ENCODE data around the gene DPYD.

The DPYD gene

GRCh38 chr1:97207868-97208267, 713.0 kb downstream of the DPYD start:
- Histone ChIP-seq H3K27ac (replicated peaks; ENCODE audit: low read length) (no peak overlapping the region), H2BK12ac (ENCODE audit: low read length) (no peak overlapping the region), H3K36me3 (replicated peaks in 1 of 2; ENCODE audit: control insufficient read depth in 2 of 2, insufficient read depth in 2 of 2, low read length in 2 of 2) (no peaks in the 10 kb centered on the region), H3K9me3 (replicated peaks in 1 of 2; ENCODE audit: control insufficient read depth in 2 of 2, insufficient read depth in 1 of 2, low read depth in 1 of 2, low read length in 2 of 2) (no peaks in the 10 kb centered on the region), H2BK5ac (ENCODE audit: low read length) (no peak overlapping the region), H3K9ac (ENCODE audit: low read depth, low read length, poor library complexity) (no peak overlapping the region), H4K8ac (ENCODE audit: low read depth, low read length) (no peak overlapping the region), H4K91ac (ENCODE audit: low read depth, low read length, poor library complexity) (no peak overlapping the region), H3K14ac (ENCODE audit: low read length) (no peak overlapping the region), H3K79me1 (ENCODE audit: low read depth, low read length) (no peaks in the 10 kb centered on the region), H3K4me3 (ENCODE audit: low read length in 2 of 2) (no peak overlapping the region), H3K18ac (ENCODE audit: low read length) (no peak overlapping the region), H3K4me2 (ENCODE audit: insufficient read depth, low read length, poor library complexity, severe bottlenecking) (no peak overlapping the region), H2BK120ac (ENCODE audit: low read depth, low read length) (no peak overlapping the region), H3K4me1 (ENCODE audit: control insufficient read depth in 2 of 2, insufficient read depth in 1 of 2, low read depth in 1 of 2, low read length in 2 of 2) (peaks cover 0 to 2% of the 10 kb centered on the region in 2 donors), H3K4ac (ENCODE audit: low read length) (no peak overlapping the region), H2AK5ac (ENCODE audit: low read depth, low read length) (no peak overlapping the region), H2BK15ac (ENCODE audit: low read length) (no peak overlapping the region), H3K27me3 (ENCODE audit: control insufficient read depth in 3 of 3, insufficient read depth in 3 of 3, low read depth in 1 of 3, low read length in 3 of 3) (no peaks in the 10 kb centered on the region), H2AFZ (ENCODE audit: low read length) (no peak overlapping the region), H3K23ac (ENCODE audit: low read depth, low read length, poor library complexity) (no peak overlapping the region)
- DNase-seq (ENCODE audit: low spot score) = no peak

GRCh38 chr1:97204468-97204867, 716.4 kb downstream of the DPYD start:
- whole genome bisulfite sequencing, 2 donors (ENCODE audit: extremely low coverage in 2 of 2, insufficient read length in 2 of 2, insufficient replicate concordance in 1 of 2) = no CpG with 5 or more reads among the region's 1 CpG
- no peaks in the 10 kb centered on the region for H3K79me1 ChIP-seq (ENCODE audit: low read depth, low read length)

GRCh38 chr1:97202481-97203380, 718.1 kb downstream of the DPYD start:
- no peak for DNase-seq (ENCODE audit: low spot score)
- Histone ChIP-seq H2BK15ac (ENCODE audit: low read length) (no peak overlapping the region), H3K18ac (ENCODE audit: low read length) (no peak overlapping the region), H2AK5ac (ENCODE audit: low read depth, low read length) (no peak overlapping the region), H3K79me1 (ENCODE audit: low read depth, low read length) (no peaks in the 10 kb centered on the region), H2BK5ac (ENCODE audit: low read length) (no peak overlapping the region), H3K9ac (ENCODE audit: low read depth, low read length, poor library complexity) (no peak overlapping the region), H4K91ac (ENCODE audit: low read depth, low read length, poor library complexity) (no peak overlapping the region), H3K14ac (ENCODE audit: low read length) (no peak overlapping the region), H3K23ac (ENCODE audit: low read depth, low read length, poor library complexity) (no peak overlapping the region), H3K27ac (replicated peaks; ENCODE audit: low read length) (no peak overlapping the region), H3K4me3 (ENCODE audit: low read length in 2 of 2) (no peak overlapping the region), H2BK120ac (ENCODE audit: low read depth, low read length) (no peak overlapping the region), H3K4ac (ENCODE audit: low read length) (no peak overlapping the region), H2AFZ (ENCODE audit: low read length) (peak overlapping the region; percentile 1), H3K9me3 (replicated peaks in 1 of 2; ENCODE audit: control insufficient read depth in 2 of 2, insufficient read depth in 1 of 2, low read depth in 1 of 2, low read length in 2 of 2) (no peaks in the 10 kb centered on the region), H3K36me3 (replicated peaks in 1 of 2; ENCODE audit: control insufficient read depth in 2 of 2, insufficient read depth in 2 of 2, low read length in 2 of 2) (no peaks in the 10 kb centered on the region), H3K4me2 (ENCODE audit: insufficient read depth, low read length, poor library complexity, severe bottlenecking) (no peak overlapping the region), H3K4me1 (ENCODE audit: control insufficient read depth in 2 of 2, insufficient read depth in 1 of 2, low read depth in 1 of 2, low read length in 2 of 2) (peaks cover 6 to 9% of the 10 kb centered on the region in 2 donors), H3K27me3 (ENCODE audit: control insufficient read depth in 3 of 3, insufficient read depth in 3 of 3, low read depth in 1 of 3, low read length in 3 of 3) (no peaks in the 10 kb centered on the region), H2BK12ac (ENCODE audit: low read length) (no peak overlapping the region), H4K8ac (ENCODE audit: low read depth, low read length) (no peak overlapping the region)
- WGBS, 2 donors (ENCODE audit: extremely low coverage in 2 of 2, insufficient read length in 2 of 2, insufficient replicate concordance in 1 of 2) = no CpG with 5 or more reads among the region's 5 CpGs

More at GRCh38 chr1:97204468-97204867, 716.4 kb downstream of the DPYD start:
- no peaks in the 10 kb centered on the region for H3K27me3 ChIP-seq (ENCODE audit: control insufficient read depth in 3 of 3, insufficient read depth in 3 of 3, low read depth in 1 of 3, low read length in 3 of 3)
- H2AFZ ChIP-seq (ENCODE audit: low read length) = no peak overlapping the region
- no peak for DNase-seq (ENCODE audit: low spot score)
- no peak overlapping the region for H3K18ac ChIP-seq (ENCODE audit: low read length)
- H2AK5ac ChIP-seq (ENCODE audit: low read depth, low read length) = no peak overlapping the region
- H3K4me3 ChIP-seq (ENCODE audit: low read length in 2 of 2) = no peak overlapping the region
- H3K4me1 ChIP-seq (ENCODE audit: control insufficient read depth in 2 of 2, insufficient read depth in 1 of 2, low read depth in 1 of 2, low read length in 2 of 2) = peaks cover 6 to 9% of the 10 kb centered on the region in 2 donors
- H3K27ac ChIP-seq (replicated peaks; ENCODE audit: low read length) = no peak overlapping the region
- no peaks in the 10 kb centered on the region for H3K36me3 ChIP-seq (replicated peaks in 1 of 2; ENCODE audit: control insufficient read depth in 2 of 2, insufficient read depth in 2 of 2, low read length in 2 of 2)
- no peak overlapping the region for H2BK5ac ChIP-seq (ENCODE audit: low read length)
- no peak overlapping the region for H2BK15ac ChIP-seq (ENCODE audit: low read length)
- H4K8ac ChIP-seq (ENCODE audit: low read depth, low read length) = no peak overlapping the region
- no peak overlapping the region for H2BK12ac ChIP-seq (ENCODE audit: low read length)
- no peak overlapping the region for H3K14ac ChIP-seq (ENCODE audit: low read length)
- no peak overlapping the region for H4K91ac ChIP-seq (ENCODE audit: low read depth, low read length, poor library complexity)
- H3K23ac ChIP-seq (ENCODE audit: low read depth, low read length, poor library complexity) = no peak overlapping the region
- no peak overlapping the region for H3K4ac ChIP-seq (ENCODE audit: low read length)
- H2BK120ac ChIP-seq (ENCODE audit: low read depth, low read length) = no peak overlapping the region
- H3K9me3 ChIP-seq (replicated peaks in 1 of 2; ENCODE audit: control insufficient read depth in 2 of 2, insufficient read depth in 1 of 2, low read depth in 1 of 2, low read length in 2 of 2) = no peaks in the 10 kb centered on the region
- no peak overlapping the region for H3K4me2 ChIP-seq (ENCODE audit: insufficient read depth, low read length, poor library complexity, severe bottlenecking)
- no peak overlapping the region for H3K9ac ChIP-seq (ENCODE audit: low read depth, low read length, poor library complexity)

DNA sequence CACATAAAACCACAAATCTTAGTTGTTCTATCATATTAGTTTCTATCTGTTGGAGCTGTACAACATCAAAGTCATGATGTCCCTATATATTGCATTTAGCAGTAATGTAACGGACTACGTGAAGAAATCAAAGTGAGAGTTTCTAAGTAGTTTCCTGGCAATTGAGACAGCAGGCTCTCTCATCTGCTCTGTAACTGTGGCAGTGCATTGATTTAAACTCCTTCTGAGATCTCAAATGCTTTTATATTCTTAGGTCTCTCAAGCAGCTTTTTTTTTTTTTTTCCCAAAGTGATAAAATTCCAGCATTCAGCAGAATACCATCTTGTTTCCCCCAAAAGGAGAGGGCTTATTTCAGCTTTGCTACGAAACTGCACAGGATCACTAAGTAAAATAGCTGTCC, 719.2 kb downstream of the DPYD start:
- Histone ChIP-seq H2AFZ (ENCODE audit: low read length) (no peak overlapping the region), H3K36me3 (replicated peaks in 1 of 2; ENCODE audit: control insufficient read depth in 2 of 2, insufficient read depth in 2 of 2, low read length in 2 of 2) (no peaks in the 10 kb centered on the region), H3K23ac (ENCODE audit: low read depth, low read length, poor library complexity) (no peak overlapping the region), H2BK120ac (ENCODE audit: low read depth, low read length) (no peak overlapping the region), H3K4ac (ENCODE audit: low read length) (no peak overlapping the region), H2AK5ac (ENCODE audit: low read depth, low read length) (no peak overlapping the region), H2BK5ac (ENCODE audit: low read length) (no peak overlapping the region), H3K18ac (ENCODE audit: low read length) (no peak overlapping the region), H3K4me2 (ENCODE audit: insufficient read depth, low read length, poor library complexity, severe bottlenecking) (no peak overlapping the region), H2BK15ac (ENCODE audit: low read length) (no peak overlapping the region), H3K9ac (ENCODE audit: low read depth, low read length, poor library complexity) (no peak overlapping the region), H3K4me3 (ENCODE audit: low read length in 2 of 2) (no peak overlapping the region), H3K4me1 (ENCODE audit: control insufficient read depth in 2 of 2, insufficient read depth in 1 of 2, low read depth in 1 of 2, low read length in 2 of 2) (peaks cover 6 to 9% of the 10 kb centered on the region in 2 donors), H4K8ac (ENCODE audit: low read depth, low read length) (no peak overlapping the region), H4K91ac (ENCODE audit: low read depth, low read length, poor library complexity) (no peak overlapping the region), H2BK12ac (ENCODE audit: low read length) (no peak overlapping the region), H3K27ac (replicated peaks; ENCODE audit: low read length) (no peak overlapping the region), H3K27me3 (ENCODE audit: control insufficient read depth in 3 of 3, insufficient read depth in 3 of 3, low read depth in 1 of 3, low read length in 3 of 3) (no peaks in the 10 kb centered on the region), H3K79me1 (ENCODE audit: low read depth, low read length) (no peaks in the 10 kb centered on the region), H3K14ac (ENCODE audit: low read length) (no peak overlapping the region), H3K9me3 (replicated peaks in 1 of 2; ENCODE audit: control insufficient read depth in 2 of 2, insufficient read depth in 1 of 2, low read depth in 1 of 2, low read length in 2 of 2) (no peaks in the 10 kb centered on the region)
- WGBS, 2 donors (ENCODE audit: extremely low coverage in 2 of 2, insufficient read length in 2 of 2, insufficient replicate concordance in 1 of 2) = no CpG with 5 or more reads among the region's 3 CpGs
- DNase-seq (ENCODE audit: low spot score) = no peak

Measured in neuronal stem cell (in vitro differentiated cells).